GOT3 (cell line): ENCODE measurements around the gene SAMHD1.
"Not testable (repeated sequence)": the region's sequence is repeated elsewhere in the genome, so short reads cannot be mapped to it uniquely, and the experiment has no call there.

Experiments used
- DNase-seq: peaks from one replicate; lab custom pipeline; 2025; ENCODE audit warnings: mixed read lengths; lab: John Stamatoyannopoulos, UW

The SAMHD1 gene

GRCh38 chr20:36951198-36951978, at the start of gene SAMHD1:
Gene SAMHD1, minus strand, starts transcription at chr20:36951708. Its CDS starts 65 bp downstream, at chr20:36951643.
- peak; percentile 96 for DNase-seq

GRCh38 chr20:37000171-37000570, 48.7 kb upstream of the SAMHD1 start:
- not testable (repeated sequence) for DNase-seq

- DNase-seq = no peak
Observed at GRCh38 chr20:36998652-36999051, 47.1 kb upstream of the SAMHD1 start.

DNA sequence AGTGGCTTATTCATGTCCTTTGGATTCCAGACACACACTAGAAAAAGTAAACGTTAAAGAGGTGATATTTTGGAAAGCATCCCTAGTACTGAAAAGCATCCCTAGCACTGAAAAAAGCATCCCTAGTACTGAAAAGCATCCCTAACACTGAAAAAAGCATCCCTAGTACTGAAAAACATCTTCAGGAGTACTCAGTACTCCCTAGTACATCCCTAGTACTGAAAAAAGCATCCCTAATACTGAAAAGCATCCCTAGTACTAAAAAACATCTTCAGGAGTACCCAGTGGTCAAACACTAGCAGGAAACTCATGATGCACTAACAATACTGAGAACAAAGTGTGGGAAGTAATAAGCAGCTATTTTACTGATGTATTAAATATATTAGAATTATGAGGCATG, 45.6 kb upstream of the SAMHD1 start:
- no peak for DNase-seq

DNA sequence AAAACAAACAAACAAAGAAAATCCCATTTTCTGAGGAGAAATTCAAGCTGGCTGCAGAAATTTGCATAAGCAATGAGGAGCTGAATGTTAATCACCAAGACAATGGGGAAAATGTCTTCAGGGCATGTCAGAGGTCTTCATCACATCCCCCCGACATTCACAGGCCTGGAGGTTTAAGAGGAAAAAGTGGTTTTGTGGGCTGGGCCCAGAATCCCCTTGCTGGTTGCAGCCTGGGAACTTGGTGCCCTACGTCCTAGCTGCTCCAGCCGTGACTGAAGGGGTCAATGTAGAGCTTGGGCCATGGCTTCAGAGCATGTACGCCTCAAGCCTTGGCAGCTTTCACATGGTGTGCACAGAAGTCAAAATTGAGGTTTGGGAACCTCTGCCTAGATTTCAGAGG, 42.7 kb upstream of the SAMHD1 start:
- DNase-seq = not testable (repeated sequence)

DNA sequence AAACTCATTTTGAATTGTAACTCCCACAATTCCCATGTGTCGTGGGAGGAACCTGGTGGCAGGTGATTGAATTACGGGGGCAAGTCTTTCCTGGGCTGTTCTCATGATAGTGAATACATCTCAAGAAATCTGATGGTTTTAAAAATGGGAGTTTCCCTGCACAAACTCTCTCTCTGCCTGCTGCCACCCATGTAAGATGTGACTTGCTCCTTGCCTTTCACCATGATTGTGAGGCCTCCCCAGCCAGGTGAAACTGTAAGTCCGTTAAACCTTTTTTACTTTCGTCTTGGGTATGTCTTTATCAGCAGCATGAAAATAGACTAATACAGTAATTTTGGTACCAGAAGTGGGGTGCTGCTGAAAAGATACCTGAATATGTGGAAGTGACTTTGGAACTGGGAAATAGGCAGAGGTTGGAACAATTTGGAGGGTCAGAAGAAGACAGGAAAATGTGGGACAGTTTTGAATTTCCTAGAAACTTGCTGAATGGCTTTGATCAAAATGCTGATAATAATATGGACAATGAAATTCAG, 41.4 kb upstream of the SAMHD1 start:
- DNase-seq = no peak

GRCh38 chr20:36991703-36992102, 40.2 kb upstream of the SAMHD1 start:
- no peak for DNase-seq

GRCh38 chr20:36989797-36990196, 38.3 kb upstream of the SAMHD1 start:
- no peak for DNase-seq

- no peak for DNase-seq
Observed at GRCh38 chr20:36988494-36988966, 37.0 kb upstream of the SAMHD1 start.

DNA sequence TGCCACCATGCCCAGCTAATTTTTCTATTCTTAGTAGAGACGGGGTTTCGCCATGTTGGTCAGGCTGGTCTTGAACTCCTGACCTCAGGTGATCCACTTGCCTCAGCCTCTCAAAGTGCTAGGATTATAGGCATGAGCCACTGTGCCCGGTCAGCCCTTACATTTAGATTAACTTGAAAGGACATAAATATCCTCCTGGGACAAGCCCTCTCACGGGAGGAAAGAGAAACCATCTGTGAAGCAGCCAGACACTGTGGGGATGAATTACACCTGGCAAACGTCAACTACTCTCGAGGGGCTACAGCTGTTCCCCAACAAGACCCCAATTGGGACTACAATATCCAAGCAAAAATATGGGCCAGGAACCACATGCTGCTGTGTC, 32.7 kb upstream of the SAMHD1 start:
- no peak for DNase-seq

DNA sequence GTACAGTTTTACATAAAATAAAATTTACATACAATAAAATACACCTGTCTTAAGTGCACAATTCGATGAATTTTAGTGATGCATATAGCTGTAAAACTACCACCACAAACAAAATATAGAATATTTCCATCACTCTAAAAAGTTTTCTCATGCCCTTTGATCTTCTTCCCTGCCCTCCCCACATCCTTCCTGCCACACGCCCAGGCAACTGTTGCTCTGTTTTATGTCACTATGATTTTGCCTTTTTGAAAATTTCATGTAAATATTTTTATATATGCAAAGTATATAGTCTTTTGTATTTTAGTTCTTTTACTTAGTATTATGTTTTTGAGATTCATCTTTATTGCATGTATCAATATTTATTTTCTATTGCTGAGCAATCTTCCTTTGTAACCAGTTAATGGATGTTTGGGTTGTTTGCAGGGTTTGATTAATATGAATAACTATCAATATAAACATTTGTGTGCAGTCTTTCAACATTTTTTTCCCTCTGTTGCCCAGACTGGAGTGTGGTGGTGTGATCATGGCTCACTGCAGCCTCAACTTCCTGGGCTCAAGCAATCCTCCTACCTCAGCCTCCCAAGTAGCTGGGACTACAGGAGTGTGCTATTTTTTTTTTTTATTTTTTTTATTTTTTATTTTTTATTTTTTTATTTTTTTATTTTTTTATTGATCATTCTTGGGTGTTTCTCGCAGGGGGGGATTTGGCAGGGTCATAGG, 23.8 kb upstream of the SAMHD1 start:
- no peak for DNase-seq

DNA sequence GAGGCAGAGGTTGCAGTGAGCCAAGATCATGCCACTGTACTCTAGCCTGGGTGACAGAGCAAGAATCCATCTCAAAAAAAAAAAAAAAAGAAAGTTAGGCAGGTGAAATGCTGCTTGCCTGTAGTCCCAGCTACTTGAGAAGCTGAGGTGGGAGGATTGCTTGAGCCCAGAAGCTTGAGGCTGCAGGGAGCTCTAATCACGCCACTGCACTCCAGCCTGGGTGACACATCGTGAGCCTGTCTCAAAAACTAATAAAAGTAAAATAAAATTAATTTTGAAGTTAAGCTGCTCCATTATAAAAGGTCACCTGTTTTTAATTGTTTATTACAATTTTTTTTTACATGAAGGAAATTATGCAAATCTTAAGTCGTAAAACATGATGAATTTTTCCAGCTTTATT, 23.2 kb upstream of the SAMHD1 start:
- DNase-seq = no peak

DNA sequence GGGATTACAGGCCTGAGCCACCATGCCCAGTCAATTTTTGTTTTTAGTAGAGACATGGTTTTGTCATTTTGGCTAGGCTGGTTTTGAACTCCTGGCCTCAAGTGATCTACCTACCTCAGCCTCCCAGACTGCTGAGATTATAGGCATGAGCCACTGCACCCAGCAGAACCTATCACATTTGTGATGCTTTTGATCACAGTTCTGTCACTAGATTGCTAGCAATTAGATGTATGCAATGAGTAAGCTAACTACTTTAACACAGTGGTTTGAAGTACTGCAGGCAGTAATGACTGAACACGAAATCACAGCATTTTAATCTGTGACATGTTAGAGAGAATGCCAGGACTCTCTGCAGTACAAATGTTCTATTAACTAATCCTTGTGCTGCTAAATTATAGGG, 19.6 kb upstream of the SAMHD1 start:
- no peak for DNase-seq

DNA sequence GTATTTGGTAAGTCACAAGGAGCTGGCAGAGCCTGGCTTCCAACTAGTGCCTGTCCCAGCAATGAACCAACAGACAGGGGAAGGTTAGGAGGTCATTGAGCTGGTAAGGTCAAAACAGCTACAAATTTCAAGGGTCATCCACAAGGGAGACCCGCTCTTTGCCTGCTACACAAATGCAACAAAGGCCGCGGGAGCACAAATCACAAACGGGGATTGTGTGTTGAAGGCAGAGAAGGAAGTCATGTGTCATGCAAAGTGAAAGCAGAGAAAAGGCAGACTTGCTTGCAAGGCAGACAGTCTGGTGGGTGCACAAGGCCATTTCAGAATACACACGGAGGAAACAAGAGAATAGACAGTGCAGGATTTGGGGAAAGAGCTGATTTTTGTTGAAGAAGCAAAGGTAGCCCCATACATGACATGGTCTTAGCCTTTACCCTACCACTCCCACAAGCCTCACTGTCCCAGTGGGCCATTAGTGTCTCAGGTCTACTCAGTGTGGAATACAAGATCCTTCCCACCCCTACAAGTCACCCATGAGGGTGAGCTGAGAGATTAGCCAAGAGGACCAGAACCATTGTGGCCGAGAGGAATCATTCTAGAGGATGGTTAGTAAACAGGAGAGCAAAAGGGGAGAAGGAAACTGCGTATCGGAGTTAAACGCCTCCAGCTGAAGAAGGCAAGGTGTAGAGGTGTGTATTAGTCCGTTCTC, 18.1 kb upstream of the SAMHD1 start:
- DNase-seq = no peak

DNA sequence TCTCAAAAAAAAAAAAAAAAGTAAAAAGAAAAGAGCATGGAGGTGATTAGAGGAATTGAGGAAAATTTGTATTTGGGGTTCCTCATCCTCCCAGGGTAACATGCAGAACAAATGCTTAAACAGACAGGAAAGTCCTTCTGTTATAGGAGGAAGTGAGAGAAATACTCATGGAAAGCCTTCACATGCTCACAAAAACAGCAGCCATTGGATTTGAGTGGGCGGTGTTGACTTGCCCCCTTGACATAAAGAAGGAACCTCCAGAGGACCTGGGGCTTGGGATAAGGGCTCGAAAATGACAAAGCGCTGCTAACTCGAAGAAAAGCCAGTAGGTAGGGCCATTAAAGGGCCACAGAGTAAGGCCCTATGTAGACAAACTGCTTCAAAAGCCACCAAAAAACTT, 17.5 kb upstream of the SAMHD1 start:
- DNase-seq = no peak

GRCh38 chr20:36967636-36968035, 16.1 kb upstream of the SAMHD1 start:
- no peak for DNase-seq

- not testable (repeated sequence) for DNase-seq
Observed at GRCh38 chr20:36966965-36967364, 15.5 kb upstream of the SAMHD1 start.

GRCh38 chr20:36962354-36962941, 10.9 kb upstream of the SAMHD1 start:
- DNase-seq = not testable (repeated sequence)

DNA sequence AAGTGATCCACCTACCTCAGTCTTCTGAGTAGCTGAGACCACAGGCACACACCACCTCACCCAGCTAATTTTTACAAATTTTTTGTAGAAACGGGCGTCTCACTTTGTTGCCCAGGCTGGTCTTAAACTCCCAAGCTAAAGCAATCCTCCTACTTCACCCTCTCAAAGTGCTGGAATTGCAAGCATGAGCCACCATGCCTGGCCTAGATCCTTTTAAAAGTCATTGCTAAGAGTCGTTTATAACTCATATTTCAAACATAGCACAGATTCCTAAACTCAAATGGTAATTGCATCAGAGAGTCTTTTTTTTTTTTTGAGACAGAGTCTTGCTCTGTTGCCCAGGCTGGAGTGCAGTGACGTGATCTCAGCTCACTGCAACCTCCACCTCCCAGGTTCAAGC, 7.7 kb upstream of the SAMHD1 start:
- DNase-seq = no peak

DNA sequence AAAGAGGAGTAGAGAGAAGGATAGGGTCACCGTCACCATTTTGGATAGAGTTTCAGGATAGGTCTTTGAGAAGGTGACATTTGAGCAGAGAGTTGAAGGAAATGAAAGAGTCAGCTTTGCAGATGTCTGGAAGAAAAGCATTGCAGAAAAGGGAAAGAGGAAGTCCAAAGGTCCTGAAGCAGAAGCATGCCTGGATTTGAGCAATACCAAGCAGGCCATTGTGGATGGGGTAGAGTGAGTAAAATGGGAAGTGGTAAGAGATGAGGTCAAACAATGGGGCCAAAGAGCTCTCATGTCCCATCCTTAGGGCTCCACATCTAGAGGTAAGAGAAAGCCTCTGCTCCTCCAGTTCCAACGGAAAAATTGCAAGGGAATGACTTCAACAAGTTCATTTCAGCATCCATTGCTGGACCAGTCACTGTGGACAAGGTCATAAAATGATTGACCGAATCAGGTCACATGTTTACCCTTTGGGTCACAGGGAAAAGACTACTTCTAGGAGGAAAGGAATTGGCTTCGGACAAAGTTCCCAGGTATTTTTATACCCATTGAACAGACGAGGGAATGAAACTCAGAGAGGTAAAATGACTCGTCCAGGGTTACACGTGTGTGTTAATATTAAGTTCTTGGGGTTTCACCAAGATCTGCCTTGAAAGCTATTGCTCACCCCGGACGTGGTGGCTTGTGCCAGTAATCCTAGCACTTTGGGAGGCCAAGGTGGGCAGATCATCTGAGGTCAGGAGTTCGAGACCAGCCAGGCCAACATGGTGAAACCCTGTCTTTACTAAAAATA, 6.6 kb upstream of the SAMHD1 start:
- DNase-seq = no peak

GRCh38 chr20:36956674-36957073, 5.2 kb upstream of the SAMHD1 start:
- no peak for DNase-seq
